Activated naive CD8-positive, alpha-beta T cell treated with anti-CD3 and anti-CD28 coated beads, Interleukin-2, amount 10 ng/mL, durations not matched to agents 7 days and 5 days (primary cell): Measurements from ENCODE around the gene MRNIP. TPM values are rescaled to one million over a fixed set of nuclear protein-coding genes. Genes with fewer than 3 reads are reported as not detected.

Experiments
- ATAC-seq: fragments of 150-1000 bp; cut with Tn5 transposase; one replicate; pipeline ENCODE4 v1.10.0; 2021; ENCODE audit warnings: low read depth, moderate library complexity
- POLR2A ChIA-PET: fragments of 350-600 bp; sonication (Branson Sonifier 250); formaldehyde crosslinking; loops from one replicate; lab custom pipeline; 2021; ENCODE audit warnings: antibody characterized with exemption; lab: Charles Lee
- DNase-seq: peaks from one replicate; pipeline ENCODE4 v3.0.0; 2021
- H3K27ac Mint-ChIP-seq: one replicate; pipeline ENCODE4 v1.8.0; 2022; ENCODE audit warnings: mild to moderate bottlenecking, mixed read lengths
- H3K27me3 Mint-ChIP-seq: one replicate; pipeline ENCODE4 v1.8.0; 2022; ENCODE audit warnings: mild to moderate bottlenecking, moderate library complexity, mixed read lengths
- H3K36me3 Mint-ChIP-seq: one replicate; pipeline ENCODE4 v1.8.0; 2021; ENCODE audit warnings: mild to moderate bottlenecking, mixed read lengths
- H3K4me1 Mint-ChIP-seq: one replicate; pipeline ENCODE4 v1.8.0; 2021; ENCODE audit warnings: mixed read lengths
- H3K4me3 Mint-ChIP-seq: one replicate; pipeline ENCODE4 v1.8.0; 2022; ENCODE audit warnings: mild to moderate bottlenecking, moderate library complexity, mixed read lengths
- H3K9me3 Mint-ChIP-seq: one replicate; pipeline ENCODE4 v1.8.0; 2021; ENCODE audit warnings: mixed read lengths
- total RNA-seq, 2 experiments: library from RNA; stranded (reverse); gene quantifications; one replicate each; pipeline ENCODE4 v1.2.3, GENCODE V29; 2021

Gene MRNIP
- total RNA-seq, 2 experiments from 2014 or later = 46.1 to 47.4 TPM

GRCh38 chr5:179803651-179804554 lies 54.7 kb downstream of the MRNIP start:
- peak; percentile 48 for DNase-seq
- POLR2A ChIA-PET = interaction anchor here (0.7 to 0.9 kb wide), 2 partner anchors 9 to 15 kb away, joined by 3 read pairs; no protein-coding TSS in a partner anchor
- Mint-ChIP-seq H3K36me3 (peaks cover 3% of the 10 kb centered on the region), H3K27ac (peak overlapping the region; percentile 37), H3K4me1 (peaks cover 30% of the 10 kb centered on the region), H3K9me3 (no peaks in the 10 kb centered on the region), H3K27me3 (no peaks in the 10 kb centered on the region), H3K4me3 (peak overlapping the region; percentile 88)
- no peak for ATAC-seq

DNA sequence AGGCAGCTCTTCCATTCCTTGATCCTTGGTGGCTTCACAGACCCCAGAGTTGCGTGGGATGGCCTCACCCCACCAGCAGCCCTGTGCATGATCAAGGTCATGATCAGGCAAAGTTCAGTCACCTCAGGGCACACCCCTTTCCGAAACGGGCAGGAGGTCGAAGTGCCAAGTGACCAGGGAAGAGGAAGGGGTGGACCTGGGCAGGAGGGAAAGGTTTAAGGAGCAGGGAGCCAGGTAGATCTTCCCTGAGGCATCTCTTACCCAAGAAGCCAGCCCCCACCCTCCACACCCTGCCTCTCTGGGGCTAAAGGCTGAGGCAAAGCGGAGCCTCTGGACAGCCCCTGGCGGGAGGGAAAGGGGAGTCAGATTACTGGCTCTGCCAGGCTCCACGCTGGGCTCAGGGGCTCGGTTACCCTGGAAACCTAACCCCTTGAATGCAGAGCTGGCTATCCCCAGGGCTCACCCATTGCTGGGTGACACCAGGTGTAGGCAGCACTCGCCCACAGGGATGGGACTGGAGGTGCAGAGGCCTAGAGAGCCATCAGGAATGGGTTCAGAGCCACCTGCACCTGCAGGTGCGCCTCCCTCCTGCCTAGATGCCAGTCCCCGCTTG lies 55.6 kb downstream of the MRNIP start:
- H3K4me3 Mint-ChIP-seq = no peak overlapping the region

GRCh38 chr5:179802207-179802883 lies 56.3 kb downstream of the MRNIP start:
- POLR2A ChIA-PET = interaction anchor here (0.6 to 1.8 kb wide), 8 partner anchors 9 to 287 kb away, joined by 3 to 8 read pairs (median 4); partner anchors contain the start of genes HNRNPH1 and SQSTM1
- Mint-ChIP-seq H3K4me3 (no peak overlapping the region), H3K27me3 (no peaks in the 10 kb centered on the region), H3K9me3 (no peaks in the 10 kb centered on the region), H3K27ac (peak overlapping the region; percentile 68), H3K36me3 (peaks cover 3% of the 10 kb centered on the region), H3K4me1 (peaks cover 28% of the 10 kb centered on the region)
- DNase-seq = no peak
- no peak for ATAC-seq

More for the DNA sequence above, 55.6 kb downstream of the MRNIP start:
- Mint-ChIP-seq H3K9me3 (no peaks in the 10 kb centered on the region), H3K27ac (peak overlapping the region; percentile 68), H3K36me3 (peaks cover 3% of the 10 kb centered on the region), H3K4me1 (peaks cover 28% of the 10 kb centered on the region), H3K27me3 (no peaks in the 10 kb centered on the region)
- no peak for DNase-seq
- POLR2A ChIA-PET = interaction anchor here (1.1 to 1.8 kb wide), 3 partner anchors 17 to 113 kb away, joined by 3 to 8 read pairs (median 5); partner anchors contain the start of gene SQSTM1
- no peak for ATAC-seq

DNA sequence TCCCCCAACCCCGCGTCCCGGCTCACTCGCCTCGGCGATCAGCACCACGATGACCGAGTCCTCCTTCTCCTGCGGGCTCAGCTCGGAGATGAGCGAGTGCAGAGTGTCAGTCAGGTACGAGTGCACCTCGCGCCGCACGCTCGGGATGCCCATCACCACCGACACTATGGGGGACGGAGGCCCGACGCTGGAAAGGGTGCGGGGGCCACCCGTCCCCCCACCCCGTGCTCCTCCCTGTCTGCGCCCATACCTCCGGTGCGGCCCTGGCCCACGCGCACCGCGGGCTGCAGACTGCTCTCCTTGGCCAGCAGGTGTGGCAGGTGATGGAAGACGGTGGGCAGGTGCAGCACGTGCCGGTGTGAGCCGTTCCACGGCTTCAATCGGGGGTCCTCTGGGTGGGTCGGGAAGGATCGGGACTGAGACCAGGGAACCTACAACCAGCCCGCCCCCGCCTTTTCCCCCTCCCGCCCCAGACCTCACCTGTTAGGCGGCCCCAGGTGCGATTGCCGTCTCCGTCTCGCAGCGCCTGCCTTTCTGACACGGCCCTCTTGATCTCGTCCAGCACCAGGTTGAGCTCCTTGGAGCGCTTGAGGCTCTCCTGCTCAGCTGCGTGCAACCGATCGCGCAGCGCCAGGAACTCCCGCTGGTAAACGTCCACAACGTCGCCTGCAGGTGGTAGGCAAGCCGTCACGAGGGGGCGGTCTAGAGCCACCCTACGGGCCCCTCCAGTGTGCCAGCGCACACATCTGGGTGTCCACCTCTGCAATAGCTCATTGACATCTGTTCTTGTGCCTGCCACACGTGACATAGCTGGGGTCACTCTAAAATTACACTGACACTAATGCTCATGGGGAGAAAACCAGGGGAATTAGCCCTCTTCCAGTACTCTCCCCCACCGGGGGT lies 57.1 kb downstream of the MRNIP start:
- ATAC-seq (peak; percentile 41), DNase-seq (peak; percentile 86)
- H3K36me3 Mint-ChIP-seq = peaks cover 7% of the 10 kb centered on the region
- no peak overlapping the region for H3K4me3 Mint-ChIP-seq
- H3K9me3 Mint-ChIP-seq = no peaks in the 10 kb centered on the region
- peaks cover 28% of the 10 kb centered on the region for H3K4me1 Mint-ChIP-seq
- no peaks in the 10 kb centered on the region for H3K27me3 Mint-ChIP-seq
- peak overlapping the region; percentile 60 for H3K27ac Mint-ChIP-seq
- POLR2A ChIA-PET = interaction anchor here (0.6 to 1.8 kb wide), 8 partner anchors 10 to 288 kb away, joined by 3 to 8 read pairs (median 4); partner anchors contain the start of genes HNRNPH1 and SQSTM1

- Mint-ChIP-seq H3K36me3 (peaks cover 7% of the 10 kb centered on the region), H3K27ac (no peak overlapping the region), H3K27me3 (no peaks in the 10 kb centered on the region), H3K9me3 (no peaks in the 10 kb centered on the region), H3K4me3 (no peak overlapping the region), H3K4me1 (peaks cover 28% of the 10 kb centered on the region)
- POLR2A ChIA-PET = no interaction called here
- ATAC-seq = no peak
- no peak for DNase-seq
Observed at GRCh38 chr5:179800696-179801201, 57.9 kb downstream of the MRNIP start.

DNA sequence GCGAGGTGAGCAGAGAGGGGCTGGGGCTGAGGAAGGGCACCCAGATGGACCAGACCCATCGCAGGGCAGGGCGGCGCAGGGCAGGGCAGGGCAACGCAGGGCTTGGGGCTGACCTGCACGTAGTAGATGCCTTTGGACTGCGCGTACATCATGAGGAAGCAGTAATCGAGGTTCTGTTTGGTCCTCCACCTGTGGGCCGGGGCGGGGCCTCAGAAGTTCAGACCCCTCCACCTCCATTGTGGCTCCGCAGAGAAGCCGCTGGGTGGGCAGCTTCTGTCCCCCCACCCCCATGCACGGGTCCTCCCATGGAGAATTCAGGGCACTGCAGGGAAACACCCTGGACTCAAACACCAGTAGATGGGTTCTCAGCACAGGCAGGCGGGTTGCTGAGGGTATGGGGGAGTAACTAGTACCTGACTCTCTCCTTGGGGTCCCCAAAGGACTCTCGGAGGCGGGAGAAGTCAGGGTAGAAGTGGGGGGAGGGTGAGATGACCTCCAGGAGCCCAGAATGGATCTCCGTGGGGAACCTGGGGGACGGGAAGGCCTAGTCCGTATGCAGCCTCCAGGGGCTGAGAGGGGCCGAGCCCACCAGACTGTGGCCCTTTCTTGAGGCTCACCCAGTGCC lies 58.4 kb downstream of the MRNIP start:
- Mint-ChIP-seq H3K9me3 (no peaks in the 10 kb centered on the region), H3K27ac (no peak overlapping the region), H3K4me1 (peaks cover 25% of the 10 kb centered on the region), H3K36me3 (peaks cover 7% of the 10 kb centered on the region), H3K4me3 (no peak overlapping the region), H3K27me3 (no peaks in the 10 kb centered on the region)
- POLR2A ChIA-PET = no interaction called here
- ATAC-seq (no peak), DNase-seq (no peak)

DNA sequence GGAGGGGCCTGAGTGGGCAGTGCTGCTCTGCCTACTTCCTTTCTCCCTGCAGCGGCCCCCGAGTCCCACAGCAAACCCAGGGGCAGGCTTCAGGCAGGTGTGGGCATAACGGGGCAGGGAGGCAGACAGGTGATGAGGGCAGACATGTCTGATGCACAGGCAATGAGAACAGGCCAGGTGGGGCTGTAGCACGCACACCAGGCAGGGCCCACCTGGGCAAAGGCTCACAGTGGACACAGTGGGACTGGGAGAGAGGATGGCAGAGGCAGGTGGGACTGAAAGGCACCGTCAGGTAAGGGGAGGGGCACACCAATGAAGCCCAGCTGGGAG lies 59.0 kb downstream of the MRNIP start:
- H3K4me3 Mint-ChIP-seq = no peak overlapping the region
- POLR2A ChIA-PET = no interaction called here
- ATAC-seq (no peak), DNase-seq (no peak)
- H3K27ac Mint-ChIP-seq = peak overlapping the region; percentile 56
- no peaks in the 10 kb centered on the region for H3K9me3 Mint-ChIP-seq
- H3K4me1 Mint-ChIP-seq = peaks cover 22% of the 10 kb centered on the region
- H3K27me3 Mint-ChIP-seq = no peaks in the 10 kb centered on the region
- peaks cover 7% of the 10 kb centered on the region for H3K36me3 Mint-ChIP-seq

DNA sequence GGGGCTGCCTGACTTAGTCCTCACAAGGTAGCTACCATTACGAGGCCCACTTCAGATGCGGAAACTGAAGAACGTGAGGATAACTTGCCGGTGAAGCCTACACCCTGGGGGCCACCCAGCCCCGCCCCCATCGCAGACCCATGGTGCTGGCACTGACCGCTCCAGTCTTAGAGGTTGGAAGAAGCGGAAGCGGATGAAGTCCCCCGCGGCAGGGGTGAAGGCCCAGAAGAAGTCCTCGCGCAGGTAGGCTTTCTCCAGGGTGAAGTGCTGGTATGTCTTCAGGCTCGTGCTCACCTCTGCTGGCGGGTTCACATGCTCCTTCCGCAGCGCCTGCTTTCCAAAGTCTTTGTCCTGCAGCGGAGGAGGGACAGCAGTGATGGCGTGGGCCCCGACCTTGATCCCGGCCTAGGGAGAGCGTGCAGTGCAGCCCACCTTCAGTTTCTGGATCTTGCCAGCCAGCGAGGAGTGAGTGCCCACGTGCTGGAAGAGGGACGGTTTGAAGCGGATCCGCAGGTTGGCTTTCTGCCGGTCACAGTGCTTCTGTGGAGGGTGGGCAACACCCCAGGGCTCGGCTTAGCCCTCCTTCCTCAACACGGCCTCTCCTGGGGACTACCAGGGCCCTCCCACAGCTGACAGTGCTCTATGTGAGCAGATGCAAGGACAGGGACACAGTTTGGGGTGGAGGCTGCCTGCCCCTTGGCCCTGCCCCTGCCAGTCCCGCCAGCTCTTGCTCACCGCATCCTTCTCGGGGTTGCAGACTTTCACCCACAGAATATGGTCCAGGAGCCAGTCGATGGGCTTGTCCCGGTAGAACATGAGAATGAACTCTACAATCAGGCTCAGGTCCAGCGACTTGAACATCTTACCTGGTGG lies 59.6 kb downstream of the MRNIP start:
- ATAC-seq (no peak), DNase-seq (no peak)
- peak overlapping the region; percentile 56 for H3K27ac Mint-ChIP-seq
- peaks cover 7% of the 10 kb centered on the region for H3K36me3 Mint-ChIP-seq
- POLR2A ChIA-PET = interaction anchor here (0.8 kb wide), 1 partner anchor 108 kb away, joined by 3 read pairs; no protein-coding TSS in a partner anchor
- no peaks in the 10 kb centered on the region for H3K9me3 Mint-ChIP-seq
- no peaks in the 10 kb centered on the region for H3K27me3 Mint-ChIP-seq
- peaks cover 21% of the 10 kb centered on the region for H3K4me1 Mint-ChIP-seq
- no peak overlapping the region for H3K4me3 Mint-ChIP-seq

- ATAC-seq (no peak), DNase-seq (no peak)
- no peaks in the 10 kb centered on the region for H3K9me3 Mint-ChIP-seq
- H3K4me3 Mint-ChIP-seq = no peak overlapping the region
- peaks cover 22% of the 10 kb centered on the region for H3K4me1 Mint-ChIP-seq
- no peak overlapping the region for H3K27ac Mint-ChIP-seq
- H3K27me3 Mint-ChIP-seq = no peaks in the 10 kb centered on the region
- POLR2A ChIA-PET = interaction anchor here (0.8 to 2.6 kb wide), 3 partner anchors 8 to 109 kb away, joined by 3 to 9 read pairs (median 3); partner anchors contain the start of gene SQSTM1
- H3K36me3 Mint-ChIP-seq = peaks cover 7% of the 10 kb centered on the region
Observed at GRCh38 chr5:179798144-179798770, 60.4 kb downstream of the MRNIP start.

DNA sequence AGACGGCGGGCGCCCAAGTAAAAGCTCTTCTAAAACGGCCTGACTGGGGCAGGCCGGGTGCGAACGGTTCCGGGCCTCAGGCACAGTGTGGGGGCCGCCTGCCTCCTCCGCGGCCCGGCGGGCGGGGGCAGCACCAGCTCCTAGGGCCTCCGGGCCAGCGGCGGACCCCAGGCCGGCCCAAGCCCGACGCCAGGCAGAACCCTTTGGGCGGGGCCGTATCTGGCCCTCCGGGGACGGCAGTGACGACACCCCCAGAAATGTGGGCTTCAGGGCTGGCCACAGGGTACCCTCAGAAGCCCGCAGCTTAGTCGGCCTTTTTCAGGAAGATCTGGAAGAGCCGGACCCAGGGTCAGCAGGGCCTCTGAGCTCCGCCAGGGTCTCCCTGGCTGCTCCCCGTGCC lies 60.9 kb downstream of the MRNIP start:
- DNase-seq = no peak
- H3K4me3 Mint-ChIP-seq = no peak overlapping the region
- H3K27ac Mint-ChIP-seq = no peak overlapping the region
- peaks cover 23% of the 10 kb centered on the region for H3K4me1 Mint-ChIP-seq
- peaks cover 7% of the 10 kb centered on the region for H3K36me3 Mint-ChIP-seq
- H3K27me3 Mint-ChIP-seq = no peaks in the 10 kb centered on the region
- POLR2A ChIA-PET = interaction anchor here (0.8 to 2.6 kb wide), 4 partner anchors 8 to 22 kb away, joined by 3 to 9 read pairs (median 3); partner anchors contain the start of gene SQSTM1
- H3K9me3 Mint-ChIP-seq = no peaks in the 10 kb centered on the region
- no peak for ATAC-seq
